K562 (cell line): ENCODE measurements around the gene TECTA. TPM values are rescaled to one million over a fixed set of nuclear protein-coding genes. Genes with fewer than 3 reads are reported as not detected.
"Not testable (repeated sequence)": the region's sequence is repeated elsewhere in the genome, so short reads cannot be mapped to it uniquely, and the experiment has no call there.

ENCODE experiments used
- ATAC-seq: fragments of 200-7000 bp; cut with Tn5 transposase; 3 replicates; pipeline ENCODE4 v1.9.1; 2020; ENCODE audit warnings: moderate library complexity
- BruUV-seq: library from RNA; stranded (reverse); fragments of 400-500 nt; replicated peaks from 2 replicates; lab custom pipeline; 2021; lab: Mats Ljungman, UMichigan
- CTCF ChIA-PET: fragments of 300-600 bp; formaldehyde crosslinking; extraction: SDS; loops from one replicate; lab custom pipeline; 2021; ENCODE audit warnings: low intra/inter-chr PET ratio; lab: Yijun Ruan, JAX
- POLR2A ChIA-PET: fragments of 300-600, 350-650 bp; sonication (Branson Sonifier 250); formaldehyde crosslinking; extraction: SDS; loops from one replicate; lab custom pipeline; 2021; ENCODE audit warnings: antibody characterized with exemption, inconsistent platforms; lab: Yijun Ruan, JAX
- DNase-seq, 4 experiments: peaks; one replicate each; pipeline versions ENCODE4 v3.0.0 to v3.0.0-alpha.2; 2011 to 2018; ENCODE audit warnings: low spot score in 3 of 4, mixed read lengths in 3 of 4; ENCODE audit errors: extremely low read depth in 1 of 4
- FAIRE-seq: peaks from 2 replicates; lab custom pipeline; 2011; peaks lifted over from hg19 to GRCh38; lab: Jason Lieb, UNC
- H2AFZ ChIP-seq: 2 replicates; pipeline ENCODE4 v1.6.0; 2011; ENCODE audit warnings: low read depth, low read length, control low read depth, inconsistent platforms
- H3K27ac ChIP-seq: fragments of 200-600 bp; 3 replicates; pipeline ENCODE4 v1.8.0; 2011; ENCODE audit warnings: low read depth, mild to moderate bottlenecking, control low read depth, inconsistent platforms, low read length, moderate library complexity, mixed read lengths; ENCODE audit errors: extremely low read depth
- H3K27me3 ChIP-seq, 2 experiments: fragments of 300-600 bp in 1 of 2; 2 replicates in 1 of 2; 3 replicates in 1 of 2; pipeline versions ENCODE4 v1.6.0 to v1.8.0; 2011; ENCODE audit warnings: inconsistent platforms in 2 of 2, low read length in 2 of 2, mild to moderate bottlenecking in 1 of 2, mixed read lengths in 1 of 2, moderate library complexity in 1 of 2; ENCODE audit not compliant: control insufficient read depth in 2 of 2, insufficient read depth in 2 of 2
- H3K36me3 ChIP-seq: fragments of 300-600 bp; 3 replicates; pipeline ENCODE4 v1.8.0; 2011; ENCODE audit warnings: mild to moderate bottlenecking, low read length, inconsistent platforms; ENCODE audit not compliant: control insufficient read depth, insufficient read depth
- H3K4me1 ChIP-seq, 2 experiments: fragments of 200-600 bp in 1 of 2; replicated peaks in 1 of 2; 2 replicates in 1 of 2; 3 replicates in 1 of 2; pipeline versions ENCODE4 v1.5.1 to v1.8.0; 2011; ENCODE audit warnings: inconsistent platforms in 2 of 2, low read length in 2 of 2, mild to moderate bottlenecking in 1 of 2, mixed read lengths in 1 of 2, moderate library complexity in 1 of 2; ENCODE audit not compliant: control insufficient read depth in 2 of 2, insufficient read depth in 2 of 2
- H3K4me2 ChIP-seq: 2 replicates; pipeline ENCODE4 v1.6.1; 2011; ENCODE audit warnings: low read length, control low read depth, inconsistent platforms, mixed read lengths; ENCODE audit not compliant: insufficient read depth
- H3K4me3 ChIP-seq: fragments of 200-600 bp; sonication (generic), shearing (Covaris generic); 2 replicates; pipeline ENCODE4 v1.5.1; 2016; ENCODE audit warnings: control low read depth, inconsistent platforms
- H3K79me2 ChIP-seq: fragments of 200-600 bp; 3 replicates; pipeline ENCODE4 v1.8.0; 2011; ENCODE audit warnings: low read length, inconsistent platforms; ENCODE audit not compliant: control insufficient read depth, insufficient read depth
- H3K9ac ChIP-seq, 2 experiments: 2 replicates each; pipeline versions ENCODE4 v1.6.0 to v1.6.1; 2011; ENCODE audit warnings: low read depth in 2 of 2, low read length in 2 of 2, control low read depth in 1 of 2, inconsistent platforms in 1 of 2, mild to moderate bottlenecking in 1 of 2, mixed read lengths in 1 of 2; ENCODE audit not compliant: insufficient read depth in 1 of 2
- H3K9me1 ChIP-seq: one replicate; pipeline ENCODE4 v1.6.0; 2011; ENCODE audit warnings: inconsistent platforms, mild to moderate bottlenecking, low read length, moderate library complexity; ENCODE audit not compliant: control insufficient read depth, insufficient read depth
- H3K9me3 ChIP-seq: replicated peaks from 2 replicates; pipeline ENCODE4 v1.5.1; 2011; ENCODE audit warnings: low read depth, low read length, inconsistent platforms; ENCODE audit not compliant: control insufficient read depth, insufficient read depth
- H4K20me1 ChIP-seq: replicated peaks from 2 replicates; pipeline ENCODE4 v1.6.1; 2011; ENCODE audit warnings: low read length, inconsistent platforms, mixed read lengths; ENCODE audit not compliant: control insufficient read depth, insufficient read depth
- RHOXF2B ChIP-seq: fragments of 250-450 bp; sonication (Bioruptor Pico); conservative IDR thresholded peaks from 2 replicates; pipeline ENCODE4 v1.5.1; 2021
- WGBS: fragments of 100-300 bp; shearing (Covaris generic); methylation state at CpG from one replicate; pipeline ENCODE4 v1.1.6; 2016; ENCODE audit warnings: low coverage, mixed read lengths; ENCODE audit not compliant: insufficient coverage; ENCODE audit errors: missing lambda C conversion rate; 5-methylcytosine and 5-hydroxymethylcytosine counted together
- in situ Hi-C: fragments of 300-500 bp; cut with MboI; formaldehyde crosslinking; loops from 4 replicates; pipeline ENCODE4 v1.15.0; 2018; ENCODE audit warnings: inconsistent platforms, mixed read lengths
- intact Hi-C: fragments of 100-400 bp; cut with micrococcal nuclease; formaldehyde crosslinking; loops from 2 replicates; pipeline ENCODE4 v1.14.2; 2022
- polyA plus RNA-seq, 8 experiments: library from polyadenylated mRNA; depleted of rRNA in 4 of 8; stranded (reverse) in 5 of 8; unstranded in 3 of 8; fragments of >200 nt; fragmentation: Nextera tagmentation in 2 of 8; fragmentation: Illumina TruSeq in 1 of 8; extraction: Ambion mirVana in 2 of 8; extraction: Trizol in 1 of 8; gene quantifications; 2 replicates each; pipeline versions ENCODE4 v1.2.1 to v1.2.3, GENCODE V29; 2011 to 2014; ENCODE audit warnings: inconsistent platforms in 1 of 8, missing spikeins in 1 of 8
- total RNA-seq, 7 experiments: library from RNA; depleted of rRNA in 6 of 7; stranded (reverse); fragments of >200 nt in 6 of 7; fragmentation: Illumina TruSeq in 2 of 7; extraction: Trizol in 2 of 7; gene quantifications; 2 replicates each; pipeline versions ENCODE4 v1.2.1 to v1.2.3, GENCODE V29; 2011 to 2021; ENCODE audit warnings: low replicate concordance in 1 of 7

The TECTA gene
- total and polyA plus RNA-seq, 9 of the 15 experiments (the other 6 are each of a cell fraction or from before 2014, with no cell fraction given) = under 0.01 to 0.04 (median 0.03) TPM; not detected in 5

- H3K36me3 ChIP-seq, BruUV-seq, H3K79me2 ChIP-seq, DNase-seq, POLR2A ChIA-PET, H4K20me1 ChIP-seq, H3K27ac ChIP-seq, CTCF ChIA-PET, ATAC-seq, H3K9me1 ChIP-seq, H3K4me3 ChIP-seq, H3K4me2 ChIP-seq, in situ Hi-C loops, H3K9me3 ChIP-seq, FAIRE-seq, H3K4me1 ChIP-seq, H3K9ac ChIP-seq, H2AFZ ChIP-seq, intact Hi-C loops: not testable (repeated sequence)
- H3K27me3 ChIP-seq = peaks cover 0 to 16% of the 10 kb centered on the region in 2 experiments; a peak in 1 of 5 replicates
- 3% methylated on average over 5 of the region's 6 CpGs for WGBS
Measured at GRCh38 chr11:121237247-121237646, 136.2 kb downstream of the TECTA start.

GRCh38 chr11:121237686-121238658 is 136.9 kb downstream of the TECTA start:
- no peak for ATAC-seq
- POLR2A ChIA-PET = no interaction called here
- H3K4me3 ChIP-seq = no peak overlapping the region

More at GRCh38 chr11:121237686-121238658, 136.9 kb downstream of the TECTA start:
- Histone ChIP-seq H3K9me1 (no peaks in the 10 kb centered on the region), H3K4me2 (no peak overlapping the region), H4K20me1 (no peaks in the 10 kb centered on the region), H3K9me3 (no peaks in the 10 kb centered on the region), H3K9ac (no peak overlapping the region), H3K27ac (no peak overlapping the region), H3K27me3 (peaks cover 0 to 16% of the 10 kb centered on the region in 2 experiments; a peak in 1 of 5 replicates), H2AFZ (no peak overlapping the region), H3K79me2 (no peaks in the 10 kb centered on the region), H3K36me3 (no peaks in the 10 kb centered on the region), H3K4me1 (no peaks in the 10 kb centered on the region; a peak in 1 of 5 replicates)
- TF ChIP-seq RHOXF2B (CRISPR knock-in tag) = no peak
- FAIRE-seq = no peak
- no peak for DNase-seq
- no TSS peak for BruUV-seq
- WGBS = 3% methylated on average over 12 of the region's 12 CpGs
- intact Hi-C loops (no loop called here), in situ Hi-C loops (no loop called here)
- CTCF ChIA-PET = no interaction called here
